Aorta (tissue), 5 donors: ENCODE results near the gene SPRY1. TPM values are rescaled to one million over a fixed set of nuclear protein-coding genes. Genes with fewer than 3 reads are reported as not detected.

ENCODE experiments used
- ATAC-seq: fragments of 200-7000 bp; cut with Tn5 transposase; one replicate; pipeline ENCODE4 v1.9.1; 2022; ENCODE audit warnings: moderate library complexity; ENCODE audit not compliant: low FRiP score
- DNase-seq, 2 donors: peaks; one replicate each; pipeline ENCODE4 v3.0.0-alpha.2; 2020
- H3K27ac ChIP-seq, 2 donors: one replicate each; pipeline ENCODE4 v1.5.1; 2013; ENCODE audit warnings: low read length in 2 of 2, mild to moderate bottlenecking in 2 of 2, moderate library complexity in 2 of 2, control low read depth in 1 of 2, inconsistent platforms in 1 of 2, low read depth in 1 of 2
- H3K27me3 ChIP-seq, 2 donors: one replicate each; pipeline ENCODE4 v1.6.1; 2013; ENCODE audit warnings: control low read depth in 1 of 2, low read length in 1 of 2, mild to moderate bottlenecking in 1 of 2, moderate library complexity in 1 of 2; ENCODE audit not compliant: insufficient read depth in 2 of 2, control insufficient read depth in 1 of 2
- H3K36me3 ChIP-seq, 2 donors: one replicate each; pipeline ENCODE4 v1.6.1; 2013; ENCODE audit warnings: control low read depth in 1 of 2, low read length in 1 of 2, mild to moderate bottlenecking in 1 of 2; ENCODE audit not compliant: insufficient read depth in 2 of 2, control insufficient read depth in 1 of 2
- H3K4me1 ChIP-seq, 2 donors: one replicate each; pipeline ENCODE4 v1.6.1; 2013; ENCODE audit warnings: low read length in 2 of 2, control low read depth in 1 of 2, mild to moderate bottlenecking in 1 of 2, moderate library complexity in 1 of 2; ENCODE audit not compliant: insufficient read depth in 2 of 2, control insufficient read depth in 1 of 2
- H3K4me3 ChIP-seq, 2 donors: one replicate each; pipeline ENCODE4 v1.5.1; 2013; ENCODE audit warnings: low read length in 2 of 2, control low read depth in 1 of 2, mild to moderate bottlenecking in 1 of 2
- H3K9me3 ChIP-seq: one replicate; pipeline ENCODE4 v1.6.1; 2013; ENCODE audit warnings: mild to moderate bottlenecking, low read length; ENCODE audit not compliant: control insufficient read depth
- WGBS, 2 donors: extraction: QIAGEN DNeasy Blood & Tissue Kit; methylation state at CpG; one replicate each; pipeline ENCODE4 v1.1.7; 2013; 5-methylcytosine and 5-hydroxymethylcytosine counted together
- intact Hi-C, 2 donors: fragments of 100-400 bp; cut with DNase I; formaldehyde crosslinking; loops; one replicate each; pipeline versions ENCODE4 v1.14.2 to v1.15.0; 2022
- polyA plus RNA-seq, 2 donors: library from polyadenylated mRNA; stranded (reverse); fragments of 200-250 nt; gene quantifications; one replicate each; pipeline ENCODE4 v1.2.3, GENCODE V29; 2013
- total RNA-seq, 2 donors: library from RNA; stranded (reverse); fragmentation: NEBNext Ultra II Directional; extraction: Animal tissue kit (Norgen Biotek cat#: 25700); gene quantifications; one replicate each; pipeline ENCODE4 v1.2.1, GENCODE V29; 2021
- donor health status: healthy with polysubstance abuse.
- donor health status: Bipolar disorder and iron deficiency.
- donor health status: DM: no; HTN: no; CAD: no.
- donor health status: DM: no; HTN: no; CAD: no.
- donor health status: DM: yes; HTN: yes; CAD: no.

Gene SPRY1
- total and polyA plus RNA-seq, 4 donors: 21.0 to 210 (median 151) TPM

GRCh38 chr4:123390846-123391456, 5.6 kb upstream of the SPRY1 start:
- ATAC-seq: no peak
- intact Hi-C loops: loop anchor here (10.0 kb wide), 3 partner anchors 156 to 286 kb away; no protein-coding TSS in a partner anchor
- 41% methylated on average over 3 of the region's 3 CpGs for WGBS, 2 donors

GRCh38 chr4:123393721-123394120, 2.9 kb upstream of the SPRY1 start:
- no peak overlapping the region for H3K27ac ChIP-seq
- DNase-seq (no peak), ATAC-seq (no peak)
- WGBS, 2 donors: 34 to 55% methylated on average over 5 of the region's 5 CpGs
- no peaks in the 10 kb centered on the region for H3K4me1 ChIP-seq
- no peaks in the 10 kb centered on the region for H3K9me3 ChIP-seq
- no peak overlapping the region for H3K4me3 ChIP-seq
- intact Hi-C loops: loop anchor here (10.0 kb wide), 3 partner anchors 159 to 289 kb away; no protein-coding TSS in a partner anchor
- H3K36me3 ChIP-seq: no peaks in the 10 kb centered on the region
- no peaks in the 10 kb centered on the region for H3K27me3 ChIP-seq

More at GRCh38 chr4:123390846-123391456, 5.6 kb upstream of the SPRY1 start:
- Histone ChIP-seq H3K36me3 (no peaks in the 10 kb centered on the region), H3K27ac (no peak overlapping the region), H3K27me3 (no peaks in the 10 kb centered on the region), H3K9me3 (no peaks in the 10 kb centered on the region), H3K4me3 (no peak overlapping the region), H3K4me1 (peaks cover 0 to 2% of the 10 kb centered on the region in 2 donors)
- DNase-seq: no peak

GRCh38 chr4:123397144-123398065, 810 bp downstream of the SPRY1 start:
- ATAC-seq: peak; percentile 59

GRCh38 chr4:123398066-123398852, 1.7 kb downstream of the SPRY1 start:
- intact Hi-C loops: loop anchor here (5.0 to 10.0 kb wide), 6 partner anchors 109 to 293 kb away; no protein-coding TSS in a partner anchor
- H3K9me3 ChIP-seq: no peaks in the 10 kb centered on the region
- H3K27me3 ChIP-seq: no peaks in the 10 kb centered on the region
- 0% methylated on average over 58 to 94 of the region's 94 CpGs for WGBS, 2 donors
- H3K36me3 ChIP-seq: peaks cover 3 to 8% of the 10 kb centered on the region in 2 donors
- H3K4me1 ChIP-seq: peaks cover 0 to 5% of the 10 kb centered on the region in 2 donors
- H3K4me3 ChIP-seq: peak overlapping the region; percentile 77 to 81
- DNase-seq: peak; percentile 76 to 91
- peak; percentile 83 for ATAC-seq
- peak overlapping the region; percentile 7 to 87 for H3K27ac ChIP-seq

More at GRCh38 chr4:123397144-123398065, 810 bp downstream of the SPRY1 start:
- intact Hi-C loops: loop anchor here (2.0 to 10.0 kb wide), 8 partner anchors 110 to 293 kb away; no protein-coding TSS in a partner anchor
- H3K27me3 ChIP-seq: no peaks in the 10 kb centered on the region
- no peaks in the 10 kb centered on the region for H3K9me3 ChIP-seq
- peaks cover 3% of the 10 kb centered on the region in 2 donors for H3K36me3 ChIP-seq
- 0% methylated on average over 72 to 85 of the region's 85 CpGs for WGBS, 2 donors
- peak overlapping the region; percentile 7 to 87 for H3K27ac ChIP-seq
- peak overlapping the region; percentile 77 to 81 for H3K4me3 ChIP-seq
- DNase-seq: peak; percentile 72 to 83
- H3K4me1 ChIP-seq: peaks cover 0 to 2% of the 10 kb centered on the region in 2 donors

GRCh38 chr4:123398853-123399626, 2.4 kb downstream of the SPRY1 start:
- Histone ChIP-seq H3K4me1 (peaks cover 0 to 5% of the 10 kb centered on the region in 2 donors), H3K27me3 (no peaks in the 10 kb centered on the region), H3K27ac (peak overlapping the region; percentile 7 to 87), H3K36me3 (peaks cover 3 to 8% of the 10 kb centered on the region in 2 donors), H3K4me3 (peak overlapping the region; percentile 77 to 81), H3K9me3 (no peaks in the 10 kb centered on the region)
- ATAC-seq: peak; percentile 60
- intact Hi-C loops: loop anchor here (5.0 to 10.0 kb wide), 6 partner anchors 108 to 294 kb away; no protein-coding TSS in a partner anchor
- 0 to 1% methylated on average over 41 of the region's 41 CpGs for WGBS, 2 donors
- peak; percentile 71 to 85 for DNase-seq

- WGBS, 2 donors: 1 to 2% methylated on average over 22 of the region's 22 CpGs
- intact Hi-C loops: loop anchor here (5.0 to 10.0 kb wide), 6 partner anchors 108 to 295 kb away; no protein-coding TSS in a partner anchor
- Histone ChIP-seq H3K4me1 (peaks cover 0 to 5% of the 10 kb centered on the region in 2 donors), H3K9me3 (no peaks in the 10 kb centered on the region), H3K4me3 (peak overlapping the region; percentile 77 to 81), H3K27ac (peak overlapping the region in 1 of 2 donors; percentile 87), H3K36me3 (peaks cover 3 to 8% of the 10 kb centered on the region in 2 donors), H3K27me3 (no peaks in the 10 kb centered on the region)
- ATAC-seq: peak; percentile 30
- no peak for DNase-seq
These were observed 3.2 kb downstream of the SPRY1 start for GRCh38 chr4:123399627-123400358.
